Vagina (tissue), 2 donors: ENCODE data around the gene PPM1A. TPM values are rescaled to one million over a fixed set of nuclear protein-coding genes. Genes with fewer than 3 reads are reported as not detected.

Experiments
- DNase-seq, 2 donors: peaks; one replicate each; pipeline ENCODE4 v3.0.0-alpha.2; 2017; ENCODE audit errors: extremely low spot score in 2 of 2
- H3K27ac ChIP-seq: fragments of 200-600 bp; sonication (generic); one replicate; pipeline ENCODE4 v1.5.1; 2019
- H3K27me3 ChIP-seq: fragments of 200-600 bp; sonication (generic); one replicate; pipeline ENCODE4 v1.5.1; 2019
- H3K36me3 ChIP-seq, 2 donors: fragments of 200-600 bp; sonication (generic); one replicate each; pipeline ENCODE4 v1.5.1; 2017 to 2019
- H3K4me1 ChIP-seq: fragments of 200-600 bp; sonication (generic); one replicate; pipeline ENCODE4 v1.5.1; 2019
- H3K4me3 ChIP-seq, 2 donors: fragments of 200-600 bp; sonication (generic); 1 replicate in 1 of 2; 2 replicates in 1 of 2; pipeline ENCODE4 v1.5.1; 2016 to 2019
- H3K9me3 ChIP-seq: fragments of 200-600 bp; sonication (generic); one replicate; pipeline ENCODE4 v1.5.1; 2019
- CTCF ChIP-seq, 3 experiments: fragments of 450-650 bp in 2 of 3; fragments of 200-600 bp in 1 of 3; sonication (generic) in 1 of 3; IDR thresholded peaks; one replicate each; pipeline ENCODE4 v1.5.1; 2017 to 2019; ENCODE audit warnings: antibody characterized with exemption in 3 of 3, mild to moderate bottlenecking in 2 of 3, moderate library complexity in 2 of 3
- POLR2A ChIP-seq, 2 donors: fragments of 450-650 bp; IDR thresholded peaks; one replicate each; pipeline ENCODE4 v1.6.1; 2017; ENCODE audit warnings: antibody characterized with exemption in 2 of 2, mild to moderate bottlenecking in 2 of 2, moderate library complexity in 2 of 2
- POLR2AphosphoS5 ChIP-seq, 2 donors: sonication (generic); formaldehyde crosslinking; IDR thresholded peaks; one replicate each; pipeline ENCODE4 v1.9.0; 2017; ENCODE audit warnings: antibody characterized with exemption in 2 of 2, mild to moderate bottlenecking in 2 of 2, low read depth in 1 of 2; ENCODE audit not compliant: insufficient read depth in 1 of 2
- intact Hi-C: fragments of 100-400 bp; cut with DNase I; formaldehyde crosslinking; loops from one replicate; pipeline ENCODE4 v1.15.1; 2023
- total RNA-seq: library from RNA; depleted of rRNA; stranded (reverse); fragments of >200 nt; gene quantifications from one replicate; pipeline ENCODE4 v1.2.3, GENCODE V29; 2016

PPM1A gene
- total RNA-seq, 1 donor from 2014 or later: 33.9 TPM

GRCh38 chr14:60344751-60345150, 95.7 kb downstream of the PPM1A start:
- Histone ChIP-seq H3K9me3 (no peaks in the 10 kb centered on the region), H3K27me3 (no peaks in the 10 kb centered on the region), H3K36me3 (no peaks in the 10 kb centered on the region), H3K4me3 (no peak overlapping the region), H3K4me1 (no peaks in the 10 kb centered on the region), H3K27ac (no peak overlapping the region)
- intact Hi-C loops: no loop called here
- TF ChIP-seq CTCF (IDR thresholded peaks at IDR 0.05) (no peak), POLR2AphosphoS5 (IDR thresholded peaks at IDR 0.05; ENCODE audit: insufficient read depth in 1 of 2, low read depth in 1 of 2) (no peak), POLR2A (IDR thresholded peaks at IDR 0.05) (no peak)
- DNase-seq: no peak

GRCh38 chr14:60346706-60347105, 97.7 kb downstream of the PPM1A start:
- Histone ChIP-seq H3K4me1 (peaks cover 5% of the 10 kb centered on the region), H3K27me3 (no peaks in the 10 kb centered on the region), H3K9me3 (no peaks in the 10 kb centered on the region), H3K4me3 (no peak overlapping the region), H3K27ac (no peak overlapping the region), H3K36me3 (no peaks in the 10 kb centered on the region)
- intact Hi-C loops: no loop called here
- no peak for DNase-seq
- TF ChIP-seq CTCF (IDR thresholded peaks at IDR 0.05) (no peak), POLR2AphosphoS5 (IDR thresholded peaks at IDR 0.05; ENCODE audit: insufficient read depth in 1 of 2, low read depth in 1 of 2) (no peak), POLR2A (IDR thresholded peaks at IDR 0.05) (no peak)

- H3K36me3 ChIP-seq: no peaks in the 10 kb centered on the region
- peaks cover 5% of the 10 kb centered on the region for H3K4me1 ChIP-seq
- no peaks in the 10 kb centered on the region for H3K27me3 ChIP-seq
- no peak overlapping the region for H3K4me3 ChIP-seq
- no peak for DNase-seq
- TF ChIP-seq CTCF (IDR thresholded peaks at IDR 0.05) (no peak), POLR2AphosphoS5 (IDR thresholded peaks at IDR 0.05; ENCODE audit: insufficient read depth in 1 of 2, low read depth in 1 of 2) (no peak), POLR2A (IDR thresholded peaks at IDR 0.05) (no peak)
- no peak overlapping the region for H3K27ac ChIP-seq
- intact Hi-C loops: no loop called here
- no peaks in the 10 kb centered on the region for H3K9me3 ChIP-seq
These were observed 99.2 kb downstream of the PPM1A start for GRCh38 chr14:60348211-60348610.

Other genes starting within 250 kb of the PPM1A start
- 51.6 TPM for gene PCNX4, start 157.3 kb upstream of the PPM1A start, total RNA-seq
- gene DHRS7, start 83.8 kb upstream of the PPM1A start, total RNA-seq: 43.0 TPM
- gene C14orf39, start 236.8 kb downstream of the PPM1A start, total RNA-seq: not detected